Mesothelial cell of epicardium (in vitro differentiated cells): Measurements from ENCODE around the gene PHKG1. TPM values are rescaled to one million over a fixed set of nuclear protein-coding genes. Genes with fewer than 3 reads are reported as not detected.
A peak's percentile ranks its signal among the peaks of the same experiment; 100 is the strongest.
"Not testable (repeated sequence)": the region's sequence is repeated elsewhere in the genome, so short reads cannot be mapped to it uniquely, and the experiment has no call there.

ENCODE experiments used
- DNase-seq, 2 experiments: peaks; one replicate each; pipeline ENCODE4 v3.0.0; 2021; ENCODE audit warnings: low spot score in 2 of 2; ENCODE audit not compliant: unreplicated experiment in 2 of 2
- H3K27ac Mint-ChIP-seq: 2 replicates; pipeline ENCODE4 v1.8.0; 2021; ENCODE audit warnings: mixed read lengths
- H3K27me3 Mint-ChIP-seq: 2 replicates; pipeline ENCODE4 v1.8.0; 2021; ENCODE audit warnings: low read depth, mixed read lengths
- H3K36me3 Mint-ChIP-seq: 2 replicates; pipeline ENCODE4 v1.8.0; 2021; ENCODE audit warnings: mixed read lengths
- H3K4me1 Mint-ChIP-seq: 2 replicates; pipeline ENCODE4 v1.8.0; 2021; ENCODE audit warnings: mixed read lengths
- H3K4me3 Mint-ChIP-seq: 2 replicates; pipeline ENCODE4 v1.8.0; 2021; ENCODE audit warnings: mild to moderate bottlenecking, moderate library complexity, mixed read lengths
- H3K9me3 Mint-ChIP-seq: 2 replicates; pipeline ENCODE4 v1.8.0; 2021; ENCODE audit warnings: mixed read lengths
- total RNA-seq: library from RNA; stranded (reverse); gene quantifications from 3 replicates; pipeline ENCODE4 v1.2.1, GENCODE V29; 2021
- TF ChIP-seq, protein P1 (sequence below): fragments of 200-600 bp; sonication (generic); IDR thresholded peaks from one replicate; pipeline ENCODE4 v1.5.0; 2021; ENCODE audit warnings: antibody characterized with exemption; ENCODE audit not compliant: unreplicated experiment

Gene PHKG1
- total RNA-seq, 1 donor from 2014 or later, result 2.6 TPM

DNA sequence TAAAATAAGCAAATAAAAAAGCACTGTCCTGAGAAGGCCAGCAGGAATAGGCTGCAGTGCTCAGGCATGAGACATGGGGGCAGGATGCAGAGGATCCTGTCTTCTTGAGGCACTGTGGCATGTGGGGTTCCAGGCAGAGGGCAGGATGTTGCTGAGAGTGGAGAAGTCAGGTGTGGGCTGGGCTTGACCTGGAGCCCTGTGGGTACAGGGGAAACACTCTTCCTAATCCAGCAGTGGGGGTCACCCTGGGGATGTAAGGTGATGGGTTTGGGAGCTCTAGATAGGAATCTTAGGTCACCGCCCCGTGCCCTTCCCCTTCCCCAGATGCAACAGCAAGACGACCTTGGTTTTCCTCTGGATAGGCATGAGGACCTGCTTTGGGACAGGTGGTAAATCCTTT, 15.1 kb downstream of the PHKG1 start:
- Mint-ChIP-seq H3K9me3 (no peaks in the 10 kb centered on the region), H3K27ac (no peak overlapping the region), H3K4me1 (peaks cover 2% of the 10 kb centered on the region), H3K4me3 (no peak overlapping the region), H3K27me3 (no peaks in the 10 kb centered on the region), H3K36me3 (peaks cover 22% of the 10 kb centered on the region)
- TF ChIP-seq, protein P1, sequence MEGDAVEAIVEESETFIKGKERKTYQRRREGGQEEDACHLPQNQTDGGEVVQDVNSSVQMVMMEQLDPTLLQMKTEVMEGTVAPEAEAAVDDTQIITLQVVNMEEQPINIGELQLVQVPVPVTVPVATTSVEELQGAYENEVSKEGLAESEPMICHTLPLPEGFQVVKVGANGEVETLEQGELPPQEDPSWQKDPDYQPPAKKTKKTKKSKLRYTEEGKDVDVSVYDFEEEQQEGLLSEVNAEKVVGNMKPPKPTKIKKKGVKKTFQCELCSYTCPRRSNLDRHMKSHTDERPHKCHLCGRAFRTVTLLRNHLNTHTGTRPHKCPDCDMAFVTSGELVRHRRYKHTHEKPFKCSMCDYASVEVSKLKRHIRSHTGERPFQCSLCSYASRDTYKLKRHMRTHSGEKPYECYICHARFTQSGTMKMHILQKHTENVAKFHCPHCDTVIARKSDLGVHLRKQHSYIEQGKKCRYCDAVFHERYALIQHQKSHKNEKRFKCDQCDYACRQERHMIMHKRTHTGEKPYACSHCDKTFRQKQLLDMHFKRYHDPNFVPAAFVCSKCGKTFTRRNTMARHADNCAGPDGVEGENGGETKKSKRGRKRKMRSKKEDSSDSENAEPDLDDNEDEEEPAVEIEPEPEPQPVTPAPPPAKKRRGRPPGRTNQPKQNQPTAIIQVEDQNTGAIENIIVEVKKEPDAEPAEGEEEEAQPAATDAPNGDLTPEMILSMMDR, result no peak
- DNase-seq, result no peak

DNA sequence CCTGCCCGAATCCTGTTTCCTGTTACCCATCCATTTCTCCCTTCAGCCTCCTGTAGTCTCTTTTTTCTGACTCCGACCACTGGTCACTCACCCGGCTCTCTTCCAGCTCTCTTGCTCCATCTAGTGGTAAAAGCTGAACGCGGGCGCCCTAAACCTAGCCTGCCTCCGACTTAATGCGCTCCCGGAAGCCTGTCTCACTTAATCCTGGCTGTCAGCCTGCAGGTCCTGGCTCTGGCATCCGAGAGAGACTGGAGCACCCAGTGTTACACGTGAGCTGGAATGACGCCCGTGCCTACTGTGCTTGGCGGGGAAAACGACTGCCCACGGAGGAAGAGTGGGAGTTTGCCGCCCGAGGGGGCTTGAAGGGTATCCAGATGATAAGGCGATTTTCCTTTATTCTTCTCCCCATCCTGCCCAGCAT, 18.4 kb downstream of the PHKG1 start:
- H3K27me3 Mint-ChIP-seq, result no peaks in the 10 kb centered on the region
- DNase-seq, result peak in 1 of 2 experiments; percentile 85
- peak overlapping the region; percentile 73 for H3K27ac Mint-ChIP-seq
- H3K9me3 Mint-ChIP-seq, result no peaks in the 10 kb centered on the region
- peaks cover 29% of the 10 kb centered on the region for H3K36me3 Mint-ChIP-seq
- no peak overlapping the region for H3K4me3 Mint-ChIP-seq
- TF ChIP-seq, protein P1, result peak; percentile 74
- H3K4me1 Mint-ChIP-seq, result peaks cover 2% of the 10 kb centered on the region

DNA sequence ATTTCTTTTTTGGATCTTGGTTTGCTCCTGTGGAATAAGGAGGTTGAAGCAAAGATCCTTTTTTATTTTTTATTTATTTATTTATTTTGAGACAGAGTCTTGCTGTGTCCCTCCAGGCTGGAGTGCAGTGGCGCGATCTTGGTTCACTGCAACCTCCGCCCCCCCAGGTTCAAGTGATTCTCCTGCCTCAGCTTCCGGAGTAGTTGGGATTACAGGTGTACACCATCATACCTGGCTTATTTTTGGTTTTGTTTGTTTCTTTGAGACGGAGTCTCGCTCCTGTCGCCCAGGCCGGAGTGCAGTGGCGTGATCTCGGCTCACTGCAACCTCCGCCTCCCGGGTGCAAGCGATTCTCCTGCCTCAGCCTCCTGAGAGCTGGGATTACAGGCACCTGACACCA, 26.4 kb downstream of the PHKG1 start:
- H3K27ac Mint-ChIP-seq, result not testable (repeated sequence)

DNA sequence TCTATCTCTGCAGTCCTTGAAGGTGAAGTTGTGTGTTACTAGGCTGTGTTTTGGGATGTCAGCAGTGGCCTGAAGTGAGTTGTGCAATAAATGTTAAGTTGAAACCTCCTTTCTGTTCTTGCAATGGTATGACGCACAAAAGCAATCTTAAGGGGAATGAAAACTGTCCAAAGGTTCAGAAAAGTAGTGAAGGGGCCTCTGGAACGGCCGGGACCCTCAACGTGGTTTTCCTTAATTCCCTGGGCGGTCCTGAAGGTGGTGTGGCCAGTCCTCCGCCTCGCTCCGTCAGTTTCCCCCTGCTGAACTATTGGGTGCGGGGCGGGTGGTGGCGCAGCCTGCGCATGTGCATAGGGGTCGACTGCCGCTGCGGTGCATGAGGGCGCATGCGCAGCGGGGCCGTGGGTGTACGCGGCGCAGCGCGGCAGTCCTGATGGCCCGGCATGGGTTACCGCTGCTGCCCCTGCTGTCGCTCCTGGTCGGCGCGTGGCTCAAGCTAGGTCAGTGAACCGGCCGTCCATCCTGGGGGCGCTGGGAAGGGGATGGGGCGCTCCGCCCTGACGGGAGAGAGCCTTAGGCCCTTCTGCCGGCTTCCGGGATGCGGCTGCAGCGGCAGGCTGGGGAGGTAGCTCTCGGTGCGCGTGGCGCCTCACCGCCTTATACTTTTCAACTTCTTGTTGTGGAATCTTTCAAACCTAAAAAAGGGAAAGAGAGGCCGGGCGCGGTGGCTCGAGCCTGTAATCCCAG, 28.7 kb downstream of the PHKG1 start, which contains the start of gene SUMF2:
SUMF2 (plus strand) TSS at position 405 of the 744 bp plus-strand sequence; CDS start at position 431, 26 bp downstream.
- H3K9me3 Mint-ChIP-seq, result no peaks in the 10 kb centered on the region
- H3K4me1 Mint-ChIP-seq, result peaks cover 22% of the 10 kb centered on the region
- peaks cover 29% of the 10 kb centered on the region for H3K36me3 Mint-ChIP-seq
- DNase-seq, result peak; percentile 90 to 95
- no peaks in the 10 kb centered on the region for H3K27me3 Mint-ChIP-seq
- peak within 1 kb of the TSS; percentile 94 for H3K4me3 Mint-ChIP-seq
- TF ChIP-seq, protein P1, result no peak
- peak within 1 kb of the TSS; percentile 98 for H3K27ac Mint-ChIP-seq

More for the DNA sequence above, 26.4 kb downstream of the PHKG1 start:
- not testable (repeated sequence) for DNase-seq, H3K9me3 Mint-ChIP-seq, H3K27me3 Mint-ChIP-seq
- H3K36me3 Mint-ChIP-seq, result peaks cover 29% of the 10 kb centered on the region
- peaks cover 22% of the 10 kb centered on the region for H3K4me1 Mint-ChIP-seq
- peak overlapping the region; percentile 26 for H3K4me3 Mint-ChIP-seq

DNA sequence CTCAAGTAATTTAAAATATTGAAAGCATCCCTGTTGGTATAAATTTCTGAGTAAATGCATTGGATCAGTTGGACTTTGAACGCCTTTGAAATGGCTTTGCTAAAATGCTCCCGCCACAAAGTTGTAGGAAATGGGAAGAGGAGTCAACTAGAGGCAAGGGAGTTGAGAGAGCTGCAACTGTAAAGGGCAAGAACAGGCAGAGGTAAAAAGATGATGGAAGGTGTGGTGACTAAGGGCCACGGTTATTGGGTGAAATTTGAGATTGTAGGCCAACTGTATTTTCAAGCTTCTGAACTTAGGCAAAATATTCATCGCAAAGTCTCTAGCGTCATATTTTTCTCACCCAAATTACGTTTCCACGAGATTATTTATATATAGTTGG, 29.3 kb downstream of the PHKG1 start:
- peak overlapping the region; percentile 94 for H3K4me3 Mint-ChIP-seq

DNA sequence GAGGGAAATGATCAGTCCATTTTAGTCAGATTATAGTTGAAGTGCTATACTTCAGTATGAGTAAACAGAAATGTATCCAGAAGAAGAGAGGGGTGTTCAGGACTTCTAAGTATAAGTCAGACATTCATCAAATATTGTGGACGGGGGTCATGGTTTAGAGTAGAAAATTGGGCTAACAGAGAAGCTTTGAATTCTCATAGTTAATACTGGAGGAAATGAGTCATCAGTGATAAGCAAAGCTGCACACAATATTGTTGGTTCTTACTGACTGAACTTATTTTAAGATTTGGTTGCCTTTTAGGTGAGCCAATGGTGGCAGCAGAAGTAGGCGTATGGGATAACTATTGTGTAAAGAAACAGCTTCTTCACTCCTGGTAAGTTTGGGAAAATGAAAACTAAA, 30.4 kb downstream of the PHKG1 start:
- no peak overlapping the region for H3K4me3 Mint-ChIP-seq
- TF ChIP-seq, protein P1, result no peak
- no peaks in the 10 kb centered on the region for H3K27me3 Mint-ChIP-seq
- DNase-seq, result no peak
- peak overlapping the region; percentile 98 for H3K27ac Mint-ChIP-seq
- no peaks in the 10 kb centered on the region for H3K9me3 Mint-ChIP-seq
- peaks cover 33% of the 10 kb centered on the region for H3K36me3 Mint-ChIP-seq
- H3K4me1 Mint-ChIP-seq, result peaks cover 22% of the 10 kb centered on the region

More for the DNA sequence above, 29.3 kb downstream of the PHKG1 start:
- DNase-seq, result no peak
- Mint-ChIP-seq H3K36me3 (peaks cover 26% of the 10 kb centered on the region), H3K9me3 (no peaks in the 10 kb centered on the region), H3K27me3 (no peaks in the 10 kb centered on the region), H3K27ac (peak overlapping the region; percentile 98), H3K4me1 (peaks cover 22% of the 10 kb centered on the region)
- TF ChIP-seq, protein P1, result no peak
